Panc1 (cell line): ENCODE results near the gene NRP1. TPM values are rescaled to one million over a fixed set of nuclear protein-coding genes. Genes with fewer than 3 reads are reported as not detected.
"Not testable (repeated sequence)": the region's sequence is repeated elsewhere in the genome, so short reads cannot be mapped to it uniquely, and the experiment has no call there.

Experiments
- ATAC-seq: fragments of 200-7000 bp; cut with Tn5 transposase; 2 replicates; pipeline ENCODE4 v1.9.1; 2020; ENCODE audit warnings: mild to moderate bottlenecking, moderate library complexity
- BruUV-seq: library from RNA; stranded (reverse); fragments of 400-500 nt; replicated peaks from 2 replicates; lab custom pipeline; 2021; lab: Mats Ljungman, UMichigan
- CTCF ChIA-PET: fragments of 300-600 bp; sonication (Branson Sonifier 250); formaldehyde crosslinking; loops from one replicate; lab custom pipeline; 2022; ENCODE audit warnings: antibody characterized with exemption; lab: Charles Lee
- POLR2A ChIA-PET: fragments of 300-600 bp; sonication (Branson Sonifier 250); formaldehyde crosslinking; loops from one replicate; lab custom pipeline; 2022; ENCODE audit warnings: antibody characterized with exemption; lab: Charles Lee
- DNase-seq: peaks from one replicate; pipeline ENCODE4 v3.0.0-alpha.2; 2010; ENCODE audit warnings: low read depth, low spot score
- H3K27ac ChIP-seq: 2 replicates; pipeline ENCODE4 v1.5.1; 2011; ENCODE audit warnings: mild to moderate bottlenecking, low read length, inconsistent platforms
- H3K27me3 ChIP-seq: fragments of 200-500 bp; sonication (Bioruptor generic); 2 replicates; pipeline ENCODE4 v1.6.0; 2014; ENCODE audit warnings: low read length, inconsistent platforms; ENCODE audit not compliant: control insufficient read depth, insufficient read depth
- H3K36me3 ChIP-seq: fragments of 200-500 bp; sonication (Bioruptor generic); 2 replicates; pipeline ENCODE4 v1.5.1; 2014; ENCODE audit warnings: inconsistent platforms, mild to moderate bottlenecking, low read length, moderate library complexity; ENCODE audit not compliant: control insufficient read depth, insufficient read depth
- H3K4me1 ChIP-seq: 2 replicates; pipeline ENCODE4 v1.5.1; 2011; ENCODE audit warnings: inconsistent platforms, mild to moderate bottlenecking, low read length, moderate library complexity; ENCODE audit not compliant: control insufficient read depth, insufficient read depth
- H3K4me3 ChIP-seq, 2 experiments: 2 replicates each; pipeline ENCODE4 v1.5.1; 2011 to 2012; ENCODE audit warnings: low read depth in 2 of 2, low read length in 2 of 2, mild to moderate bottlenecking in 2 of 2, inconsistent platforms in 1 of 2, moderate library complexity in 1 of 2
- H3K9me3 ChIP-seq: fragments of 200-500 bp; sonication (Bioruptor generic); 2 replicates; pipeline ENCODE4 v1.5.1; 2014; ENCODE audit warnings: low read depth, mild to moderate bottlenecking, inconsistent platforms, low read length, moderate library complexity; ENCODE audit not compliant: control insufficient read depth, insufficient read depth
- CTCF ChIP-seq: fragments of 450-650 bp; IDR thresholded peaks from 2 replicates; pipeline ENCODE4 v1.5.1; 2017; ENCODE audit warnings: mild to moderate bottlenecking
- POLR2AphosphoS5 ChIP-seq: IDR thresholded peaks from 2 replicates; pipeline ENCODE4 v1.6.1; 2012; ENCODE audit warnings: mild to moderate bottlenecking, low read depth, low read length, moderate library complexity
- REST ChIP-seq, 2 experiments: IDR thresholded peaks; 2 replicates each; pipeline ENCODE4 v1.6.1; 2011 to 2012; ENCODE audit warnings: low read depth in 2 of 2, control low read depth in 1 of 2, low read length in 1 of 2, mild to moderate bottlenecking in 1 of 2, moderate library complexity in 1 of 2; ENCODE audit not compliant: insufficient read depth in 1 of 2
- SIN3A ChIP-seq: IDR thresholded peaks from 2 replicates; pipeline ENCODE4 v1.6.1; 2012; ENCODE audit warnings: low read depth, mild to moderate bottlenecking, low read length, moderate library complexity, borderline replicate concordance; ENCODE audit not compliant: insufficient read depth
- TCF7L2 ChIP-seq: IDR thresholded peaks from 2 replicates; pipeline ENCODE4 v1.6.1; 2011; ENCODE audit warnings: mild to moderate bottlenecking, low read depth, low read length, inconsistent platforms
- in situ Hi-C: cut with HindIII; loops from 2 replicates; pipeline ENCODE4 v1.10.0; 2016; ENCODE audit warnings: low sequenced_read_pairs, low pct_unique_long_range_greater_than_20kb
- intact Hi-C: fragments of 100-400 bp; cut with micrococcal nuclease; formaldehyde crosslinking; loops from one replicate; pipeline ENCODE4 v1.10.0; 2022; ENCODE audit not compliant: unreplicated experiment
- total RNA-seq: library from RNA; stranded (reverse); gene quantifications from one replicate; pipeline ENCODE4 v1.2.1, GENCODE V29; 2021; ENCODE audit not compliant: unreplicated experiment

Gene NRP1
- total RNA-seq, 1 experiment from 2014 or later, result 93.4 TPM

- TF ChIP-seq TCF7L2 (no peak), REST (IDR thresholded peaks at IDR 0.05; ENCODE audit: insufficient read depth in 1 of 2, low read depth in 2 of 2, low read length in 1 of 2) (no peak), POLR2AphosphoS5 (no peak), CTCF (no peak), SIN3A (no peak)
- ATAC-seq (no peak), DNase-seq (no peak)
- POLR2A ChIA-PET, result no interaction called here
- H3K27ac ChIP-seq, result peak overlapping the region; percentile 66; the same call in 1 of the 2 replicates
- no peaks in the 10 kb centered on the region for H3K27me3 ChIP-seq
- H3K9me3 ChIP-seq, result no peaks in the 10 kb centered on the region
- H3K36me3 ChIP-seq, result peaks cover 7% of the 10 kb centered on the region; the same call in 1 of the 2 replicates
- no peak overlapping the region for H3K4me3 ChIP-seq
- intact Hi-C loops (no loop called here), in situ Hi-C loops (no loop called here)
- BruUV-seq, result no TSS peak
- CTCF ChIA-PET, result no interaction called here
- peaks cover 3% of the 10 kb centered on the region for H3K4me1 ChIP-seq
Measured at GRCh38 chr10:33224251-33224965, 110.1 kb downstream of the NRP1 start.

- no peaks in the 10 kb centered on the region for H3K9me3 ChIP-seq
- H3K36me3 ChIP-seq, result peaks cover 7% of the 10 kb centered on the region; the same call in 1 of the 2 replicates
- no TSS peak for BruUV-seq
- in situ Hi-C loops, result no loop called here
- ChIA-PET POLR2A (no interaction called here), CTCF (no interaction called here)
- no peaks in the 10 kb centered on the region for H3K27me3 ChIP-seq
- intact Hi-C loops, result no loop called here
- no peak for DNase-seq
- H3K4me3 ChIP-seq, result no peak overlapping the region
- no peak for TF ChIP-seq REST (IDR thresholded peaks at IDR 0.05; ENCODE audit: insufficient read depth in 1 of 2, low read depth in 2 of 2, low read length in 1 of 2)
- no peak for TF ChIP-seq CTCF
- TF ChIP-seq TCF7L2, result no peak
- no peak for TF ChIP-seq POLR2AphosphoS5
- TF ChIP-seq SIN3A, result no peak
- H3K27ac ChIP-seq, result peak overlapping the region; percentile 66; the same call in 1 of the 2 replicates
- no peak for ATAC-seq
- H3K4me1 ChIP-seq, result no peaks in the 10 kb centered on the region
Measured at GRCh38 chr10:33223326-33224000, 111.0 kb downstream of the NRP1 start.

GRCh38 chr10:33222304-33222703 is 112.2 kb downstream of the NRP1 start:
- CTCF ChIA-PET, in situ Hi-C loops, ATAC-seq, intact Hi-C loops, POLR2A ChIA-PET, H3K27me3 ChIP-seq, H3K36me3 ChIP-seq, H3K4me1 ChIP-seq, BruUV-seq, H3K9me3 ChIP-seq, DNase-seq, H3K4me3 ChIP-seq: not testable (repeated sequence)
- H3K27ac ChIP-seq, result peak overlapping the region; percentile 12; the same call in 1 of the 2 replicates
